ENCODE results near the gene IL1RAPL1. TPM values are rescaled to one million over a fixed set of nuclear protein-coding genes. Genes with fewer than 3 reads are reported as not detected.

The IL1RAPL1 gene
- total RNA-seq, 4 donors from 2014 or later = 8.2 to 10.9 (median 8.8) TPM

DNA sequence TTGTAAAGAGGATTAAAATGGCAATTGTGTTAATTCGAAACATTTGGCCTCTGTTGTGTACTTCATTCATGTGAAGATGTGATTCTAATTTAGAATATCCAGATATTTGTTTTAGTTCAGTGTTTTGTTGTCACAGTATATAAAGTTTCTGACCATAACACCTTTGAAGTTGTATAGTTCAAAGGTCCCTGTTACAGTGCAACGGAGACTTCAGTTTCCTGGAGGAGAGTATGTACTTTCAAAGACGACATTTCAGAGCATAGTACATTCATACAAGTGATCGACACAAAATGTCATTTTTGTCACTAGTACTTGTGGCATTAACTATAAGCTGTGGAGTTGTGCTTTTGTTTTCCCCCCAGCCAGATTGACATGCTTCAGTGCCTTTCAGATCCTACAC, 1255.3 kb downstream of the IL1RAPL1 start:
- TF ChIP-seq, protein P1, sequence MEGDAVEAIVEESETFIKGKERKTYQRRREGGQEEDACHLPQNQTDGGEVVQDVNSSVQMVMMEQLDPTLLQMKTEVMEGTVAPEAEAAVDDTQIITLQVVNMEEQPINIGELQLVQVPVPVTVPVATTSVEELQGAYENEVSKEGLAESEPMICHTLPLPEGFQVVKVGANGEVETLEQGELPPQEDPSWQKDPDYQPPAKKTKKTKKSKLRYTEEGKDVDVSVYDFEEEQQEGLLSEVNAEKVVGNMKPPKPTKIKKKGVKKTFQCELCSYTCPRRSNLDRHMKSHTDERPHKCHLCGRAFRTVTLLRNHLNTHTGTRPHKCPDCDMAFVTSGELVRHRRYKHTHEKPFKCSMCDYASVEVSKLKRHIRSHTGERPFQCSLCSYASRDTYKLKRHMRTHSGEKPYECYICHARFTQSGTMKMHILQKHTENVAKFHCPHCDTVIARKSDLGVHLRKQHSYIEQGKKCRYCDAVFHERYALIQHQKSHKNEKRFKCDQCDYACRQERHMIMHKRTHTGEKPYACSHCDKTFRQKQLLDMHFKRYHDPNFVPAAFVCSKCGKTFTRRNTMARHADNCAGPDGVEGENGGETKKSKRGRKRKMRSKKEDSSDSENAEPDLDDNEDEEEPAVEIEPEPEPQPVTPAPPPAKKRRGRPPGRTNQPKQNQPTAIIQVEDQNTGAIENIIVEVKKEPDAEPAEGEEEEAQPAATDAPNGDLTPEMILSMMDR (IDR thresholded peaks at IDR 0.05) = no peak
- TF ChIP-seq POLR2A (IDR thresholded peaks at IDR 0.05) = no peak
- Histone ChIP-seq H3K27ac (no peak overlapping the region), H3K9me3 (no peaks in the 10 kb centered on the region), H3K36me3 (no peaks in the 10 kb centered on the region), H3K4me3 (no peak overlapping the region), H3K4me1 (no peaks in the 10 kb centered on the region), H3K27me3 (no peaks in the 10 kb centered on the region)
- WGBS, 2 donors = 46 to 55% methylated on average over 4 of the region's 4 CpGs
- DNase-seq (ENCODE audit: low spot score in 2 of 2) = no peak

DNA sequence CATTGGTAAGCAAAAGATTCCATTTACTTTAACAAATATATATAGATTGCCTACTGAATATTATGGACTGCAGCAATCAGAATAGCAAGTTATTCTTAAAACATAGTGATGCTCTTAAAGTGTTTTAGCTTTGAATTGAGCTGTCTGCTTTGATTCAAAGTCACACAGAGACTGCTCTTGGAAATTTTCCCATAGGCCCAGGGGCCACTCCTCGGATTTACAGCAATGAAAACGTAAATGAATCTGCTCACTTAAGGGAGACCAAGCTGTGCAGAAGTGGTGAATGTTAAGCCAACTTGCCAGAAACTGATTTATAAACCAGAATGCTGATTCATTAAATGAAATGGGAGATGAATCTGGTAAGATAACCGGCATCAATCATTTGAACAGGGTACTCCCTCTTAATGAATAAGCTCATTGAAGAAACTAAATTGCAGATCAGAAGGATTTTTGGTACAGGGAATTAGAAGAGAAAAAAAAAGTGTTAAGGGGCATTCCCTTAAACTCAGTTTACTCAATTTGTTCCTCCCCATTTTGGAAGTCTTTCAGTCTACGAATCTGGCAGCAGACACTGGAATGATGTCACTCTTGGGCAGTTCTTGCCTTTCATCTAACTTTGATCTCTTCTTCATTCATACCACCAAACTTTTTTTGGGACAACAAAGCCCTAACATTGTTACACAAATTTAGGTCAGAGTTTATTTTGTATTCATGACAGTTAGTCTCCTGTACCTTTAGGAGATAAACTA, 1264.8 kb downstream of the IL1RAPL1 start:
- Histone ChIP-seq H3K27me3 (no peaks in the 10 kb centered on the region), H3K9me3 (no peaks in the 10 kb centered on the region), H3K36me3 (no peaks in the 10 kb centered on the region), H3K4me3 (no peak overlapping the region), H3K4me1 (no peaks in the 10 kb centered on the region), H3K27ac (no peak overlapping the region)
- no peak for TF ChIP-seq EP300 (IDR thresholded peaks at IDR 0.05)
- TF ChIP-seq, protein P1 (IDR thresholded peaks at IDR 0.05) = no peak
- no peak for DNase-seq (ENCODE audit: low spot score in 2 of 2)
- WGBS, 2 donors = 36 to 42% methylated on average over 4 of the region's 4 CpGs

DNA sequence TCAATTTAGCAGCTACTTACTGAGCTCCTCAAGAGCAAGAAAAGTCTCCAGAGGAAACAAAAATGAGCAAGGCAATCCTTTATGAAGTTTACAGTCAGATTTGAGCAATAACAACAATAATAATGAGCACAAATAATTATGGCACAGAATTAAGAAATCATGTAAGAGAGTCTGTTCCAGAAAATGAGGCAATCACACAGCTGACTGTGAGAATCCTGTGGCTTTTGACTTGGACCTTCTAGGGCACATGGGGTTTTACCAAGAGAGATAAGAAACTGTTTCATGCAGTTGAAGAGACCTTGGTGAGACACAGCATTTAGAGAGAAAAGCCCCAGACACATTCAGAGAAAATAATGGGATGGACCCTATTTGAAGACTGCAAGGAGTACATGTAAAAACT, 1265.5 kb downstream of the IL1RAPL1 start:
- TF ChIP-seq, protein P1 (IDR thresholded peaks at IDR 0.05) = no peak
- no peaks in the 10 kb centered on the region for H3K27me3 ChIP-seq
- no peak overlapping the region for H3K27ac ChIP-seq
- no peaks in the 10 kb centered on the region for H3K4me1 ChIP-seq
- no peak for DNase-seq (ENCODE audit: low spot score in 2 of 2)
- no peak overlapping the region for H3K4me3 ChIP-seq
- H3K9me3 ChIP-seq = no peaks in the 10 kb centered on the region
- no peaks in the 10 kb centered on the region for H3K36me3 ChIP-seq

DNA sequence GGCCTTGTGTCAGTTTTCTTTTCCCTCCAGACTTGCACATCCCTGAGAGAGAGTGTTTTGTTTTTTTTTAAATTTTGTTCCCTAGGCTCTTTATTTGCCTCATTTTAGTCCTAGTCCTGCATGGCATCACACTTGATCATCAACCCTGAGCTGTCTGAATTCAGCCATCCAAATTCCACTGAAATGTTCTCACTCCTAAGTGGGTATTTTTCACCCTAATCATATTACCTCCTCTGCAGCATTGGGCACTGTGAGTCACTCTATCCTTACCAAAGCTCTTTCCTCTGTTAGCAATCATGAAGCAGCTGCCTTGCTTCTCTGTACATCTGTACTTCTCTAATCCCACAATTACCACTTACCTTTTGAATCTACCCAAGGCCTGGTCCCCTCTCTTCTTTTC, 1271.5 kb downstream of the IL1RAPL1 start:
- no peak for DNase-seq (ENCODE audit: low spot score in 2 of 2)
- no peaks in the 10 kb centered on the region for H3K27me3 ChIP-seq
- no peaks in the 10 kb centered on the region for H3K9me3 ChIP-seq
- no peak overlapping the region for H3K4me3 ChIP-seq
- no peaks in the 10 kb centered on the region for H3K4me1 ChIP-seq
- H3K36me3 ChIP-seq = no peaks in the 10 kb centered on the region
- no peak for TF ChIP-seq EP300 (IDR thresholded peaks at IDR 0.05)
- TF ChIP-seq, protein P1 (IDR thresholded peaks at IDR 0.05) = no peak
- no peak for TF ChIP-seq POLR2A (IDR thresholded peaks at IDR 0.05)
- no peak overlapping the region for H3K27ac ChIP-seq

DNA sequence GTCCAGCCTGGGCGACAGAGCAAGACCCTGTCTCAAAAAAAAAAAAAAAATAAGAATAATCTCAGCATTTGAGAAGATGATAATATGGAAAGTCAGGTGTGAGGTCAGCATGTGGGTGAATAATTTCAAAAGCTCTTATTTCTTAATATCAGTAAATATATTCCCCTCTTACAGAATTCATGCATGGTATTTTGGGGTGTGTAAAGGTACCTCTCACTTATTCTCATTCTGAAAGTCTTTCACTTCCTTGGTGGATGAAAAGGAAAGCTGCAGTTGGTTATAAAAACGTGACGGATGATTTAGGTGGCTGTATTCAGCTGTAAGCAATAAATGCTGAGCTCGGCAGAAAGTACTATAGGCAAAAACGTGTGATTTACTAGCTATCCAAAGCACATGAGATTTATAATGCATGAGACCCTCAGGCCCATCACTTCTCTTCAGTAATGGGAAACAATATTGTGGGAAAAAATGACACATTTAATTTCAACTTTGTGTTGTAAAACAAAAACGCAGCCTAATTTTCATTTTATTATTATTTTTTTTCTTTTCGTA, 1275.0 kb downstream of the IL1RAPL1 start:
- 70 to 87% methylated on average over 7 of the region's 7 CpGs for WGBS, 2 donors
- no peak overlapping the region for H3K27ac ChIP-seq
- H3K4me1 ChIP-seq = no peaks in the 10 kb centered on the region
- H3K9me3 ChIP-seq = no peaks in the 10 kb centered on the region
- TF ChIP-seq, protein P1 (IDR thresholded peaks at IDR 0.05) = no peak
- no peak for TF ChIP-seq EP300 (IDR thresholded peaks at IDR 0.05)
- no peak for TF ChIP-seq POLR2A (IDR thresholded peaks at IDR 0.05)
- H3K4me3 ChIP-seq = no peak overlapping the region
- DNase-seq (ENCODE audit: low spot score in 2 of 2) = no peak
- no peaks in the 10 kb centered on the region for H3K27me3 ChIP-seq
- H3K36me3 ChIP-seq = no peaks in the 10 kb centered on the region

Measured in tibial nerve (tissue), 4 donors.